HG03432 (cell line): Measurements from ENCODE around the gene CLPSL2.

ENCODE experiments used
- ATAC-seq: cut with Tn5 transposase; IDR thresholded peaks from one replicate; pipeline ENCODE4 v1.9.1; 2021; ENCODE audit warnings: mild to moderate bottlenecking, moderate library complexity; ENCODE audit not compliant: unreplicated experiment

CLPSL2 gene

GRCh38 chr6:35786272-35786671, 9.9 kb downstream of the CLPSL2 start:
- ATAC-seq, result no peak

- no peak for ATAC-seq
Observed at GRCh38 chr6:35786810-35787209, 10.4 kb downstream of the CLPSL2 start.

GRCh38 chr6:35787266-35788218, 11.1 kb downstream of the CLPSL2 start:
- ATAC-seq, result no peak

GRCh38 chr6:35788423-35788982, 12.1 kb downstream of the CLPSL2 start:
- no peak for ATAC-seq

DNA sequence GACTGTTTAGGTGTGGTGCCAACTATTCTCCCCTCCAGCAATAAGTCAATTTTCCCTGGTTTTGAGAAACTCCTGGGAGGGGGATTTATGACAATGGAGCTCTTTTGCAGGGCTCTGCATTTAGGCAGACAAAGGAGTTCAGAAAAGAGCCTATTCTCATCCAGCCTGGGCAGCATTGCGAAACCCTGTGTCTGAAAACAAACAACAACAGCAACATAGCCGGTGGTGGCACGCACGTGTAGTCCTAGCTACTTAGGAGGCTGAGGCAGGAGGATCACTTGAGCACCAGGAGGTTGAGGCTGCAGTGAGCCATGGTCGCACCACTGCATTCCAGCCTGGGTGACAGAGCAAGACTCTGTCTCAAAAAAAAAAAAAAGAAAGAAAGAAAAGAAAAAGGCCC, 14.3 kb downstream of the CLPSL2 start:
- ATAC-seq, result no peak

GRCh38 chr6:35794536-35795452, 18.4 kb downstream of the CLPSL2 start:
- ATAC-seq, result no peak

- no peak for ATAC-seq
Observed at GRCh38 chr6:35795453-35796071, 19.2 kb downstream of the CLPSL2 start.

- no peak for ATAC-seq
Observed at GRCh38 chr6:35796236-35796635, 19.8 kb downstream of the CLPSL2 start.

GRCh38 chr6:35797837-35798526, 21.6 kb downstream of the CLPSL2 start:
- ATAC-seq, result no peak

DNA sequence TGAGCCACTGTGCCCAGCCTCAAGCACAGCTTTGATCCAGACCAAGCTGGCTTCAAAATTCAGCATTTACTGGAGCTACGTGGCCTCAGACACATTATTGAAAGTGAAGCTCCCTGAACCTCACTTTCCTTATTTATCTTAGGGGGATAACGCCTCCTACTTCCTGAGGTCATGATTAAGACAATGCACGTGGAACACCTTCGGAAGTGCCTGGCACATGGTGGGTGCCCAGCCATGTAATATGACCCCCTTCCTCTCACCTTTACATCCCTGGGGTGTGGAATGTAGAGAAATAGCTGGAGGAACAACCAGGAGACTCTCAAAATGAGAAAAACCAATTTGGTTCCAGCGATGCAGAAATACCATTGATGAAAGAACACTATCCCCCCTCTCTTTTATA, 22.3 kb downstream of the CLPSL2 start:
- no peak for ATAC-seq

DNA sequence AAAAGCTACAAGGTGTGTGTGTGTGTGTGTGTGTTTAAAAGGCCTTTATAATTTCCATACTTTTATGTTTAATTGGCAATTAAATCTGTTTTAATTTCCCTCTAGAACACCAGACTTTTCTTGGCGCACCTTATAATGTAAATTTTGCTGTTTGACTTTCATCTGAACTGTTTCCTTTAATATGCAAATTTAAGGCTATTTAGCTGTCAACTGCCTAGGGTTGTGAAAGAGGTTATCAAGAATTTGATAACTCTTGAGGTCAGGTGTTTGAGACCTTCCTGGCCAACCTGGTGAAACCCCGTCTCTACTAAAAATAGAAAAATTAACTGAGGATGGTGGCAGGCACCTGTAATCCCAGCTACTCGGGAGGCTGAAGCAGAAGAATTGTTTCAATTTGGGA, 24.8 kb downstream of the CLPSL2 start:
- ATAC-seq, result no peak

DNA sequence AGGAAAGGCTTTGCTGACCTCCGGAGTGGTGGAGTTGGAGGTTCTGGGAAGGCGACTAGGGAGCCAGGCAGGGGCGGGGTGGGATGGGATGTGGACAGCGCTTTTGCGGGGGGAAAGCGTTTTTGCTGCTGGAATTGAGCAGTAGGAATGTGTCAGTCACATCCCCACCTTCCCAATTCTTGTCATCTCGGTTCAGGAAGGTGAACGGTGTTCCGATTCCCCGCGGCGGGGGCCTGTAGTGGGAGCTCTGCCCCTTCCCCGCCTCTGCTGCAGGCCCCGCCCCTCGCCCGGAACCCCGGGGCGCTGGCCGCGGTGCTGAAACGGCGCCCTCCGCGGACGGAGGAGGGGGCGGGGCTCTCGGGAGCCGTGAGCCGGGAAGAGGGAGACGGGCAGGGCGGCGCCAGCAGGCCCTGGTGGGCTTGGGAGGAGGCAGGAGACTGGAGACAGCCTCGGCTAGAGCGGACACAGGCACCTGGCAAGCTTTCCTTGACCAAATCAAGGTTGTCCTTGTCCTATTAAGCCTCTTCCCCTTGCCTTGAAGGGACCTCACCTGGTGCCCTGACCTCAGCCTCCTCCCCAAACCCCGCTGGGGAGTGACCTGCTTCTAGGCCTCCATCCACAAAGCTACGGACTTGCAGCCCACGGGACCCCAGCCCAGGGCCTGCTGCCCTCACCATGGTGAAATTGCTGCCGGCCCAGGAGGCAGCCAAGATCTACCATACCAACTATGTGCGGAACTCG, 28.8 kb downstream of the CLPSL2 start, which contains the start of gene LHFPL5:
Gene LHFPL5 (plus strand): TSS at position 357 of the 741 bp plus-strand sequence. CDS start 319 bp downstream, at position 676.
- ATAC-seq, result no peak

GRCh38 chr6:35808688-35809087, 32.3 kb downstream of the CLPSL2 start:
- ATAC-seq, result no peak

- ATAC-seq, result no peak
Observed at GRCh38 chr6:35809809-35810208, 33.4 kb downstream of the CLPSL2 start.

DNA sequence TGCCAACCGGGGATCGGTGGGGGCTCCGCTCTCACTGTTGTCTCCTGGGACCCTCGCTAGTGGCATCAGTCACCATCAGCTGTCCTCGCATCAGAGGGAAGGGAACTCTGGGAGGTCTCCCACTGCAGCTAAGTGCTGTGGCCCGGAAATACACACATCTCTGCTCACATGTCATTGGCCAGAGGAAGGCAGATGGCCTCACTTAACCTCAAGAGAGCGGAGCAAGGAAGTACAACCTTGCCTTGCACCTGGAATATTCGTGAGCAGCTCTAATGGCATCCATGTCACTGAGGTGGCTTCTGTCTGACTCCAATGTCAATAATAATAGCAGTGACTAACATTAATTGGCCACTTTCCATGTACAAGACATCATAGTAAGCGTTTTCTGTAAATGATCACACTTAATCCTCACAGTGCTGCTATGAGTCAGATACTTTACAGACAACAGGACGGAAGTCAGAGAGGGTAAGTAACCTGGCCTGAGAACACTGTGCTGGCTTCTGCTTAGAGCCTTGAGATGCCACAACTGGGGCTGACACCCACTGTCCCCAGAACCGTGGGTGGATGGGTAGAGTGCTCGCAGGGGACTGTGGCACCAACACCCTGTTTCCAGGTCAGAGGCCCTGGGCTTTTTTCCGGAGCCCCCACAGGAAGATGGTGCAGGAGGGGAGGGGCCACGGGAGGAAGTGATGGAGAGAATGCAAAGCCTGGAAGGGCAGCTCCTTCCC, 34.7 kb downstream of the CLPSL2 start:
- ATAC-seq, result no peak

GRCh38 chr6:35811699-35811995, 35.2 kb downstream of the CLPSL2 start:
- ATAC-seq, result no peak

GRCh38 chr6:35817515-35817914, 41.1 kb downstream of the CLPSL2 start:
- ATAC-seq, result no peak

GRCh38 chr6:35823601-35824000, 47.2 kb downstream of the CLPSL2 start:
- ATAC-seq, result no peak
